PFSK-1 (cell line): ENCODE results near the gene POLE2.

Source experiments
- TAF1 ChIP-seq: IDR thresholded peaks from 2 replicates; pipeline ENCODE4 v1.6.1; 2012; ENCODE audit warnings: low read length, control low read depth, borderline replicate concordance; ENCODE audit not compliant: insufficient read depth
- TF ChIP-seq, protein P1 (sequence below), 2 experiments: IDR thresholded peaks; 2 replicates each; pipeline versions ENCODE4 v1.6.1 to v1.8.0; 2011 to 2012; ENCODE audit warnings: low read depth in 2 of 2, low read length in 2 of 2, control low read depth in 1 of 2, inconsistent platforms in 1 of 2, mild to moderate bottlenecking in 1 of 2, moderate library complexity in 1 of 2; ENCODE audit not compliant: insufficient read depth in 1 of 2

GRCh38 chr14:49620182-49621113 lies 67.6 kb downstream of the POLE2 start, which contains the start of the genes MGAT2 and RPL36AL:
- TF ChIP-seq, protein P1, sequence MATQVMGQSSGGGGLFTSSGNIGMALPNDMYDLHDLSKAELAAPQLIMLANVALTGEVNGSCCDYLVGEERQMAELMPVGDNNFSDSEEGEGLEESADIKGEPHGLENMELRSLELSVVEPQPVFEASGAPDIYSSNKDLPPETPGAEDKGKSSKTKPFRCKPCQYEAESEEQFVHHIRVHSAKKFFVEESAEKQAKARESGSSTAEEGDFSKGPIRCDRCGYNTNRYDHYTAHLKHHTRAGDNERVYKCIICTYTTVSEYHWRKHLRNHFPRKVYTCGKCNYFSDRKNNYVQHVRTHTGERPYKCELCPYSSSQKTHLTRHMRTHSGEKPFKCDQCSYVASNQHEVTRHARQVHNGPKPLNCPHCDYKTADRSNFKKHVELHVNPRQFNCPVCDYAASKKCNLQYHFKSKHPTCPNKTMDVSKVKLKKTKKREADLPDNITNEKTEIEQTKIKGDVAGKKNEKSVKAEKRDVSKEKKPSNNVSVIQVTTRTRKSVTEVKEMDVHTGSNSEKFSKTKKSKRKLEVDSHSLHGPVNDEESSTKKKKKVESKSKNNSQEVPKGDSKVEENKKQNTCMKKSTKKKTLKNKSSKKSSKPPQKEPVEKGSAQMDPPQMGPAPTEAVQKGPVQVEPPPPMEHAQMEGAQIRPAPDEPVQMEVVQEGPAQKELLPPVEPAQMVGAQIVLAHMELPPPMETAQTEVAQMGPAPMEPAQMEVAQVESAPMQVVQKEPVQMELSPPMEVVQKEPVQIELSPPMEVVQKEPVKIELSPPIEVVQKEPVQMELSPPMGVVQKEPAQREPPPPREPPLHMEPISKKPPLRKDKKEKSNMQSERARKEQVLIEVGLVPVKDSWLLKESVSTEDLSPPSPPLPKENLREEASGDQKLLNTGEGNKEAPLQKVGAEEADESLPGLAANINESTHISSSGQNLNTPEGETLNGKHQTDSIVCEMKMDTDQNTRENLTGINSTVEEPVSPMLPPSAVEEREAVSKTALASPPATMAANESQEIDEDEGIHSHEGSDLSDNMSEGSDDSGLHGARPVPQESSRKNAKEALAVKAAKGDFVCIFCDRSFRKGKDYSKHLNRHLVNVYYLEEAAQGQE (IDR thresholded peaks at IDR 0.05; ENCODE audit: insufficient read depth in 1 of 2, low read depth in 2 of 2, low read length in 2 of 2) = peak in 1 of 2 experiments; percentile 43; a peak in 1 of 4 replicates
- TF ChIP-seq TAF1 = peak; percentile 92
